Left kidney (tissue), 2 donors: Measurements from ENCODE around the gene ADGRF3. TPM values are rescaled to one million over a fixed set of nuclear protein-coding genes. Genes with fewer than 3 reads are reported as not detected.
A peak's percentile ranks its signal among the peaks of the same experiment; 100 is the strongest.
"Not testable (repeated sequence)": the region's sequence is repeated elsewhere in the genome, so short reads cannot be mapped to it uniquely, and the experiment has no call there.

ENCODE experiments used
- DNase-seq: peaks from one replicate; pipeline ENCODE4 v3.0.0-alpha.2; 2013
- polyA plus RNA-seq: library from polyadenylated mRNA; unstranded; fragments of 120-200 nt; gene quantifications from one replicate; pipeline ENCODE4 v1.2.1, GENCODE V29; 2013; ENCODE audit not compliant: insufficient read length

Gene ADGRF3
- polyA plus RNA-seq, 1 donor = 2.5 TPM

- no peak for DNase-seq
These were observed 29.0 kb downstream of the ADGRF3 start for GRCh38 chr2:26317377-26318105.

DNA sequence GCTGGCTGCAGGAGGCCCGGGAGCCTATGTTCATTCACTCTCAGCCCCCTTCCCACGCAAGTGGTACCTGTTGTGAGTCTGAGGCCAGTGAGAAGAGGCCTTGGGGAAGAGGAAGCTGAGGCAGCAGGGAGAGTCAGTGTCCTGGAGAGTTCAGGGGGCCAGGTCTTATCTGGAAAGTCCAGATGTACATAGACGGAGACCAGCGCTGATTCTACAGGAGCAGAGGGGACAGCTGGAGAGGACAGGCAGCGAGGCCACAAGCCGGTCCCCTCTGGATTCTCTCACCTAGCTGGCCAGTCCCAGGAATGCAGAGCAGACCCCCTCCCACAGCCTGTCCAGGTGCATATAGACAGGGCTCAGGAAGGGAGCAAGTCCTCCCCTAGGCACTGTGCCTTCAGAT lies 29.7 kb downstream of the ADGRF3 start:
- no peak for DNase-seq

DNA sequence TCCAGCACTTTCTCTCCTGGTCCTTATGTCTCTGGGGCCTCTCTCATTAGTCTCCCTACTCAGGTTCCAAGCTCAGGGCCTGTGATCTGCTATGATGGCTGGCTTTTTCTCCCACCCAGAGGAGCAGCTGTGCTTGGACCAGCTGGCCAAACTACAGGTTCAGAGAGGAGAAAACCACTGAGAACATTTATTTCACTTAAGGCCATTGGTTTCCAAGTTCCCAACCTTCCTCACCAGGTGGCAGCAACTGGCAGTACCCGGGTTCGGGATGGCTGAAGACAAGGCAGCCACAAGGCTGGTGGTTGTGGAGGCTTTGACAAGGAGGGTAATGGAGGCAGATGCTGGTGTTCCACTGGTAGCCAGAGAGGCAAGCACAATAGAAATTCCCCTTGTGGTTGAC lies 30.5 kb downstream of the ADGRF3 start:
- DNase-seq = no peak

GRCh38 chr2:26314243-26314642 lies 32.3 kb downstream of the ADGRF3 start:
- no peak for DNase-seq

- no peak for DNase-seq
These were observed 33.1 kb downstream of the ADGRF3 start for GRCh38 chr2:26313446-26313845.

DNA sequence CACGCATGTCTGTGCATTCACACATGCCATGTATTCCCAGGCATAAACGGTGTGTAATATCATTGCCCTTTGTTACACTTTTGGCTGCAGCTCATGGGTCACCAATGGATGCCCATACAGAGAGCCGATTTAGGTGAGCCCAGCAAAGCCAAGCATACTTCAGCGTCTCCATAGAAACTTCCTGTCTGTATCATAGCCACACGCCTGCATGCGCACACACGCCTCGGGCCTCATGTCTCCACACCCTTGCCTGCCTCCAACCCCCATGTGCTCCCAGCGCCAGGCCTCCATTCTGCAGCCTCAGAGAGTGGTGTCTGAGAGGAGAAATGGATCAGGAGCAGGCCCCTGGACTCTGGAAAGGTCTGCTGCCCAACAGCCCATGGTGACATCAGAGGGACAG lies 34.1 kb downstream of the ADGRF3 start:
- no peak for DNase-seq

DNA sequence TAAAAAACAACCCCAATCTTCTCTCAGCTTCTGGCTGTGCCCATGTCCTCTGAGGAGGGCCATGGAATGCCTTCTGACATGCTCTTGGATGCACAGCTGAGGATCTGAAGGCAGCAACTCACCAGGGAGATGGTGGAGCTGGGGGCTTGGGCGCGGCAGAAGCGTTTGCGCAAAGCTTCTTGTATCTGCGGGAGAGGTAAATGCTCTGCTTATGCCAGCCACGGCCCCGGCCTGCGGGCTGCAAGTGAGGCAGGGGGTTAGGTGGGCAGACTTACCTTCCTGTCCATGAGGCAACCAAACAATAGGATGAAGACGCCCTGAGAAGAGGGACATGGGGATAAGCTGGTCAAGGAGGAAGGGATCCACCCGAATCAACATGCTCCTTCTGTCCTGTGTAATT lies 36.7 kb downstream of the ADGRF3 start:
- no peak for DNase-seq

DNA sequence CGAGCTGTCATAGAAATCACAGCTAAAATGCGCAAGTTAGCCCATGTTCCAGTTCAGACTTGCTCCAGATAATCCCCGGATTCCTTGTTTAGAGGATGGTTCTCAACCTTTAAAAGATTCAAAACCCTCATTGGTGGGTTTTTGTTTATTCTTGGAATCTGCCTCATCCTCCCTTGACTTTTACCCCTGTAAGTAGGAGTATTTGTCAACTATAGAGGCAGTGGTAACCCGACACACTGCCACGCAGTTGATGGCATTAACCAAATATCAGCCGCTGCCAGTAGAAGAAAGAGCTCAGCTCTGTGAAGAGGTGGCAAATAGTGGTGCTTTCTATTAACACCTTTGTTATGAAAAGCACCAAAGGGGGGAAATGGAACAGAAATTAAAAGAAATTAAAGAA lies 41.0 kb downstream of the ADGRF3 start:
- DNase-seq = peak; percentile 56

- DNase-seq = not testable (repeated sequence)
These were observed 41.5 kb downstream of the ADGRF3 start for GRCh38 chr2:26305094-26305493.

DNA sequence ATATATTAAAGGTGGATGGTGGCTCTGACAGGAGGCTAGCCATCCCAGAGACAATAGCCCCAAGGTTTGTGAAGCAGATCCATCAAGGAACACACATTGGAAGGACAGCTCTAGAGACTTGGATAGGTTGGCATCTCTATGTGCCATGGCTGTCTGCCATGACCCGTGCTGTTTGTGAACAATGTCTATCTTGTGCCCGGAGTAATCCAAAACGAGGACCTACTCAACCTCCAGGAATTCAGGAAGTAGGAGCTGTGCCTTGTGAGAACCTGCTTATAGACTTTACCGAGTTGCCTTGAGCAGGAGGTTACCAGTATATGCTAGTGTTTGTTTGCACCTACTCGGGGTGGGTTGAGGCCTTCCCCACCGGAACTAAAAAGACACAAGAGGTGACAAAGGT lies 43.7 kb downstream of the ADGRF3 start:
- DNase-seq = no peak

DNA sequence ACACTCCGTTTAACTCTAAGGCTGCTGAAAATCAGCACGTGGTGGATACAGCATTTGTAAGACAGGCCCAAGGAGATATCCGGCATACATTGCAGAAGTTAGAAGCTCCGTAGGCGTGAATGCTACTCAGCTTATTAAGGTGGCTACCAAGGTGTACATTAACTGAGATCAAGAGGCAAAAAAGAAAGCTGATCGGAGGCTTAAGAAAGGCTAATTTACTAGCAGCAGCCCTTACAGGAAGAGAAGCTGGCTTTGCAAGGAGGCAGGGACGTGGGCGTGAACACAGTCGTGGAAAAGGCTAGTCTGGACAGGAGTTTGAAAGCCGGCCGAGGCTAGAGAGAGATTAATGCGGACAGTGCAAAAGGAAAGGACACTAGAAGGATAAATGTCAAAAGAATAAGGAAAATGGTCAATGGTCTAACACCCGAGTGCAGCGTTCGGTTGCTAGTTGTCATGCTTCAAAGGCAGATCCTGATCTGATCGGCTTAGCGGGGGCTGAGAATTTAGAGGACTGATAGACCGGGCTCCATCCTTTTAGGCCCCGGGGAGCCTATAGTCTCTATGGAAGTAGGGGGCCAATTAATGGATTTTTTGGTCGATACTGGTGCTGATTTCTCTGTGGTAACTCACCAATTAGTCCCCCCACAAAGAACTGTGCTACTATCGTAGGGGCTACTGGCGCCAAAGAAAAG lies 46.2 kb downstream of the ADGRF3 start:
- DNase-seq = peak; percentile 42

GRCh38 chr2:26299471-26300101 lies 47.0 kb downstream of the ADGRF3 start:
- DNase-seq = peak; percentile 73

DNA sequence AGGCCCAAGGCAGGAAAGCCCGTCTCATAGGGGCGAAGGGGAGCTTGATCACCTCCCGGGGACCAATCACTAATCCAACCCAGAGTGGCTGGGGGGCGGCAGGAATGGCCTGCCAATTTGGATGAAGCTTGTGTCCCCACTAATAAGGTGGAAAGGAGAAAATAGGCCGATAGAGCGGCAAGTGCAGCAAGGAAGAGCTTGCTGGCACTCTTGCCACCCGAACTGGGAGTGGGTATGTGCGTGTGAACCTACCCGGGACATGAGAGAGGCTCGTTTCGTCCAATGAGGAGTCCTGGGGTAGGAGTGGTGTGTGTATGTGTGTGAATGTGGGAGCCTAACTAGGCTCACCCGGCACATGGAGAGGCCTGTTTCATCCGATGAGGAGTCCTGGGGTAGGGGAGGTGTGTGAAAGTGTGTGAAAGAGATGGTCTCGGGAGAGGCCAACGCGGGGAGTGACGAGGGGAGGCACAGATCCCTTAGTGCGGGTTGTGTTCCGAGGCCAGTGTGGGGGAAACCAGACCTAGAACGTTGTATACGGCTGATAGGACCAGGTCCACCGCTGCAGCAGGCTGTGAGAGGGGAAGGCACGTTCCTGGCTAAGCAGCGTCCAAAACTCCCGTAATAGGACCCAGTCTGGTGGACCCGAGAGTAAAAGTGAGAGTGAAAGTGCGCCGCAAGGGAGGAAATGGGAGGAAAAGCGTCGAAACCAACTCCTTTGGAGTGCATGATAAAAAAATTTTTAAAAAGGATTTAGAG lies 47.8 kb downstream of the ADGRF3 start:
- DNase-seq = peak; percentile 35

DNA sequence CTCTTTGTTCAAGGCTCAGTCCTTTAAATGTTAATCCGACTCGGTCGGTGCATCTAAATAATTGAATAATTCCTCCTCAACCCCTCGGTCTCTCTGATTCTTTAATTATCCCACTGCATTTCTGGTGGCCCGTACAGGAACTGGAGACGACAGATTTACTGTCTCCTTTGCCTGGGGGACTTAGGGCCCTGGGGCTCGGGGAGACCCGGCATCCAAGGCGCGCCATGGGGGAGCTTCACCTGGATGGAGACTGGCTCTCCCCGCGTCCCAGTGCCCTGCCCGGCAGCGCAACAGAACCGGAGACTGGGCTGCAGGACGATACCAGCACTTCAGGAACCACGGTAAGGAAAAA lies 48.3 kb downstream of the ADGRF3 start:
- DNase-seq = no peak

- no peak for DNase-seq
These were observed 49.5 kb downstream of the ADGRF3 start for GRCh38 chr2:26297061-26297460.

DNA sequence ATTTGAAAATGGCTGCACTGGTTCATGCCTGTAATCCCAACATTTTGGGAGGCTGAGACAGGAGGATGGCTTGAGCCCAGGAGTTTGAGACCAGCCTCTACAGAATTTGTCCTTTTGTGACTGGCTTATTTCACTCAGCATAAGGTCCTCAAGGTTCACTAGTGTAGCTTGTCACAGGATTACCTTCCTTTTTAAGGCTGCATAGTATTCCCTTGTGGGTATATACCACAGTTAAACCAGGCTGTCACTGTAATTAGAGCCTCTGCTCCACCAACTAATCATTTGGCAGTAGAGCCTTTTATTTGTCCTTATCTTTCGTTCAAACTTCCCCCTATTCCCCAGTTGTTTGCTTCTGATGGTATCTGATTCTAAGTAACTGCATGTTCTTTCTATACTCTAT lies 51.1 kb downstream of the ADGRF3 start:
- no peak for DNase-seq

DNA sequence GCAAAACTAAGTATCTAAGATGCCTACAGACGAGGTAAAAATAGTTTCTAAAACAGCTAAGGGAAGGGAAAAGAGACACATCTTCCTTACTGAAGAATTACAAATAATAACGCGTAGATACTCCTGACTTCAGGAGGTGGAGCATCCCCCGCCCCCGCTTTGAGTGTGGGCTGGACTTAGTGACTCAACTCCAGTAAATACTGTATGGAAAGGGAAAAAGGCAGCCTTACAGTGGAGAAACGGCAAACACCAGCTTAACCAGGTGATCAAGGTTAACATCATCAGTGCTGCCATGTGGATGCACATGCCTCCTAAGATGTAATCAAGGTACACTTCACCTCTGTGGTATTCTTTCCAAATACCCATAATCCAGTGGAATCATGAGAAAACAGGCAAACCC lies 53.9 kb downstream of the ADGRF3 start:
- no peak for DNase-seq

GRCh38 chr2:26290001-26290400 lies 56.6 kb downstream of the ADGRF3 start:
- DNase-seq = no peak

- no peak for DNase-seq
These were observed 60.7 kb downstream of the ADGRF3 start for GRCh38 chr2:26285931-26286330.

GRCh38 chr2:26284132-26284531 lies 62.5 kb downstream of the ADGRF3 start:
- DNase-seq = no peak

DNA sequence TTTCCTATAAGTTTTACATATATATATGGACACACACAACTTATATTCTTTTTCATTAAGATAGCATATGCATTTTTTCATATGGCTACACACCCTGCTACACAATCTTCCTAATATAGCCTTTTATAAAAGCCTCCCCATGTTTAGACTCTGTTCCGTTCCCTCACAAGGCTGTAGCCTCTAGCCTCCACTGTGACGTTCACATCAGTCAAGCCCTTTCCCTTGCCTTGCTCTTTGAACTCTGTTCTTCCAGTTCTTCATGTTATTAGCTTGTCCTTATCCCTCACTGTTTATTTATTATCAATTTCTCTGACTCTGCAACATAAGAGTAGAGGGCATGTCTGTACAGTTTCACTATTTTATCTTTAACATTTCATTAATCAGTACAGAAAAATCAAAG lies 63.0 kb downstream of the ADGRF3 start:
- no peak for DNase-seq

GRCh38 chr2:26281226-26281625 lies 65.4 kb downstream of the ADGRF3 start:
- DNase-seq = no peak

DNA sequence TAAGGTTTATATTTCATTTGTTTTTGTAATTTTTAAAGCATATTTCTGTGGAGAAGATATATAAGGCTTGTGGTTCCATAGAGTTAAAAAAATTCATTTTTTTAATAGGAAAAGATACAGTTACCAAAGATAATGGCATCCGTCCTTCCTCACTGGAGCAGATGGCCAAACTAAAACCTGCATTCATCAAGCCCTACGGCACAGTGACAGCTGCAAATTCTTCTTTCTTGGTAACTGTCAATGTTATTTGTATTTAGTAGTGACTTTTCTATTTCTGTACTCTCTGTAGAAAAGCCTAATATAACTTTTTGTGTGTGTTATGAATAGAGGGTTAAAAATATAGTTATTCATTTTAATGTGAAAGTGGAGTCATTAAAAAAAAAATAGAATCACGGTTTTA lies 66.7 kb downstream of the ADGRF3 start:
- DNase-seq = no peak
